Colonic mucosa (tissue), 4 donors: ENCODE results near the gene NLRC3. TPM values are rescaled to one million over a fixed set of nuclear protein-coding genes. Genes with fewer than 3 reads are reported as not detected.
A peak's percentile ranks its signal among the peaks of the same experiment; 100 is the strongest.
"Not testable (repeated sequence)": the region's sequence is repeated elsewhere in the genome, so short reads cannot be mapped to it uniquely, and the experiment has no call there.

Experiments used
- DNase-seq: peaks from one replicate; pipeline ENCODE4 v3.0.0-alpha.2; 2020
- H3K27ac ChIP-seq: fragments of 200-600 bp; one replicate; pipeline ENCODE4 v1.8.0; 2021
- H3K27me3 ChIP-seq: fragments of 200-600 bp; one replicate; pipeline ENCODE4 v1.8.0; 2021
- H3K36me3 ChIP-seq: fragments of 200-600 bp; one replicate; pipeline ENCODE4 v1.8.0; 2021
- H3K4me1 ChIP-seq: fragments of 200-600 bp; one replicate; pipeline ENCODE4 v1.8.0; 2021; ENCODE audit warnings: mild to moderate bottlenecking
- H3K4me3 ChIP-seq: fragments of 200-600 bp; one replicate; pipeline ENCODE4 v1.8.0; 2021
- H3K9ac ChIP-seq, 2 donors: one replicate each; pipeline ENCODE4 v1.7.0; 2013; ENCODE audit warnings: control low read depth in 2 of 2, low read depth in 2 of 2, low read length in 2 of 2
- H3K9me3 ChIP-seq: fragments of 200-600 bp; one replicate; pipeline ENCODE4 v1.8.0; 2021
- CTCF ChIP-seq: fragments of 200-600 bp; IDR thresholded peaks from one replicate; pipeline ENCODE4 v1.8.0; 2022; ENCODE audit warnings: antibody characterized with exemption, mild to moderate bottlenecking
- intact Hi-C: fragments of 100-400 bp; cut with DNase I; formaldehyde crosslinking; loops from one replicate; pipeline ENCODE4 v1.14.1; 2022
- total RNA-seq, 2 donors: library from RNA; stranded (reverse); fragmentation: NEBNext Ultra II Directional in 1 of 2; extraction: Animal tissue kit (Norgen Biotek cat#: 25700) in 1 of 2; gene quantifications; one replicate each; pipeline ENCODE4 v1.2.1, GENCODE V29; 2021
- donor health status: healthy.
- donor health status: DM: no; HTN: no; CAD: no.
- donor health status: DM: no; HTN: no; CAD: no.

NLRC3 gene
- total RNA-seq, 2 donors from 2014 or later = 0.93 to 2.0 TPM

- Histone ChIP-seq H3K27ac (no peak overlapping the region), H3K9me3 (no peaks in the 10 kb centered on the region), H3K36me3 (no peaks in the 10 kb centered on the region), H3K4me3 (peak overlapping the region; percentile 100), H3K4me1 (no peaks in the 10 kb centered on the region), H3K9ac (peak overlapping the region in 1 of 2 donors; percentile 76), H3K27me3 (no peaks in the 10 kb centered on the region)
- no peak for DNase-seq
- intact Hi-C loops = no loop called here
- no peak for TF ChIP-seq CTCF
Measured at GRCh38 chr16:3612510-3613466, 35.6 kb upstream of the NLRC3 start.

- Histone ChIP-seq H3K27ac (peak within 1 kb of the TSS; percentile 80), H3K4me3 (peak within 1 kb of the TSS; percentile 100), H3K27me3 (no peaks in the 10 kb centered on the region), H3K36me3 (no peaks in the 10 kb centered on the region), H3K4me1 (no peaks in the 10 kb centered on the region), H3K9me3 (no peaks in the 10 kb centered on the region), H3K9ac (peak within 1 kb of the TSS; percentile 85 to 92)
- TF ChIP-seq CTCF = no peak
- peak; percentile 89 for DNase-seq
- intact Hi-C loops = no loop called here
Measured at GRCh38 chr16:3611146-3611975, 34.2 kb upstream of the NLRC3 start, which contains the start of gene SLX4. SLX4 (minus strand) TSS chr16:3611606; CDS start chr16:3608964, 2,642 bp downstream.

- no peak for DNase-seq
- TF ChIP-seq CTCF = no peak
- H3K36me3 ChIP-seq = no peaks in the 10 kb centered on the region
- no peaks in the 10 kb centered on the region for H3K4me1 ChIP-seq
- intact Hi-C loops = no loop called here
- H3K9me3 ChIP-seq = no peaks in the 10 kb centered on the region
- no peak overlapping the region for H3K27ac ChIP-seq
- H3K27me3 ChIP-seq = no peaks in the 10 kb centered on the region
- H3K9ac ChIP-seq = peak overlapping the region; percentile 85 to 89
- H3K4me3 ChIP-seq = peak overlapping the region; percentile 100
Measured at GRCh38 chr16:3610698-3611145, 33.5 kb upstream of the NLRC3 start.

GRCh38 chr16:3609895-3610697 lies 32.9 kb upstream of the NLRC3 start:
- H3K27me3 ChIP-seq = no peaks in the 10 kb centered on the region
- H3K27ac ChIP-seq = no peak overlapping the region
- H3K9ac ChIP-seq = peak overlapping the region in 1 of 2 donors; percentile 89
- peak overlapping the region; percentile 100 for H3K4me3 ChIP-seq
- H3K9me3 ChIP-seq = no peaks in the 10 kb centered on the region
- H3K36me3 ChIP-seq = no peaks in the 10 kb centered on the region
- intact Hi-C loops = no loop called here
- H3K4me1 ChIP-seq = no peaks in the 10 kb centered on the region
- DNase-seq = no peak
- TF ChIP-seq CTCF = no peak

GRCh38 chr16:3608976-3609375 lies 31.8 kb upstream of the NLRC3 start:
- H3K27ac ChIP-seq, intact Hi-C loops, H3K27me3 ChIP-seq, H3K4me1 ChIP-seq, H3K9me3 ChIP-seq, H3K36me3 ChIP-seq, DNase-seq, H3K9ac ChIP-seq, H3K4me3 ChIP-seq: not testable (repeated sequence)
